ENCODE data around the gene DLG2.

- TF ChIP-seq CTCF (IDR thresholded peaks at IDR 0.05; ENCODE audit: insufficient read depth, low read depth, low read length) (no peak), EZH2 (IDR thresholded peaks at IDR 0.05; ENCODE audit: insufficient read depth, low read length) (no peak)
Observed at GRCh38 chr11:85620256-85620655, 6.9 kb downstream of the DLG2 start.
